Ishikawa (cell line): Measurements from ENCODE around the gene FAM174A.

Experiments used
- CEBPB ChIP-seq: IDR thresholded peaks from 2 replicates; pipeline ENCODE4 v1.6.1; 2012
- EP300 ChIP-seq: IDR thresholded peaks from 2 replicates; pipeline ENCODE4 v1.6.1; 2012; ENCODE audit warnings: borderline replicate concordance
- FOXM1 ChIP-seq: IDR thresholded peaks from 2 replicates; pipeline ENCODE4 v1.6.1; 2012; ENCODE audit warnings: low read depth, borderline replicate concordance
- RAD21 ChIP-seq: IDR thresholded peaks from 2 replicates; pipeline ENCODE4 v1.6.1; 2012; ENCODE audit warnings: low read depth
- TAF1 ChIP-seq: IDR thresholded peaks from 2 replicates; pipeline ENCODE4 v1.6.1; 2012; ENCODE audit warnings: low read depth, mild to moderate bottlenecking
- TCF12 ChIP-seq: IDR thresholded peaks from 2 replicates; pipeline ENCODE4 v1.6.1; 2012; ENCODE audit warnings: low read depth
- YY1 ChIP-seq: IDR thresholded peaks from 2 replicates; pipeline ENCODE4 v1.6.1; 2012; ENCODE audit warnings: low read depth
- ZBTB7A ChIP-seq: IDR thresholded peaks from 2 replicates; pipeline ENCODE4 v1.6.1; 2012; ENCODE audit warnings: low read depth
- TF ChIP-seq, protein P1 (sequence below): IDR thresholded peaks from 2 replicates; pipeline ENCODE4 v1.6.1; 2012

DNA sequence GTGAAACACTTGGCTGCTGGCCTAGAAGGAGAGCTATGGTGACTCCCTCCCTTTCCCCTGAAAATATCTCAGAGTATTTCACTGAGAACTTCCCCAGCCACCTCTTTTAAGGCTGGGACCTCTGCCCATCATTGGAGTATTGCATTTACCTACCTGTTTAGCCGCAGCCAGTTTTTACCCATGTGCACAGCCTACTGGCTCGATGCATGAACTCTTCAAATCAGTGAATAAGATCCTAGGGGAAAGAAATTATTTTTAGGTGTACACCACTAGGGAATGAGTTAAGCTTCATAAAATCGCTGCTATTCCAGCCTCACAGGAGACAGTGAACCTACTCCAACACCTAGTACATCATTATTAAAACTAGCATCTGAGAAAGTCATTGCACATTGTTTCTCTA, 16.8 kb upstream of the FAM174A start:
- TF ChIP-seq FOXM1 (no peak), CEBPB (no peak), YY1 (no peak), TAF1 (no peak), TCF12 (no peak), EP300 (no peak), RAD21 (no peak), ZBTB7A (no peak)
- TF ChIP-seq, protein P1, sequence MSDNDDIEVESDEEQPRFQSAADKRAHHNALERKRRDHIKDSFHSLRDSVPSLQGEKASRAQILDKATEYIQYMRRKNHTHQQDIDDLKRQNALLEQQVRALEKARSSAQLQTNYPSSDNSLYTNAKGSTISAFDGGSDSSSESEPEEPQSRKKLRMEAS, result no peak
